CD4-positive, CD25-positive, alpha-beta regulatory T cell (primary cell): ENCODE results near the gene GNB2. TPM values are rescaled to one million over a fixed set of nuclear protein-coding genes. Genes with fewer than 3 reads are reported as not detected.
"Not testable (repeated sequence)": the region's sequence is repeated elsewhere in the genome, so short reads cannot be mapped to it uniquely, and the experiment has no call there.

Experiments
- ATAC-seq, 2 donors: fragments of 150-1000 bp; cut with Tn5 transposase; one replicate each; pipeline ENCODE4 v1.10.0; 2021; ENCODE audit warnings: low read depth in 2 of 2, moderate number of reproducible peaks in 2 of 2, moderate library complexity in 1 of 2
- DNase-seq, 3 donors: peaks; one replicate each; pipeline versions ENCODE4 v3.0.0 to v3.0.0-alpha.2; 2012 to 2022; ENCODE audit warnings: mixed read lengths in 1 of 3
- H3K27ac ChIP-seq: one replicate; pipeline ENCODE4 v1.7.0; 2013; ENCODE audit warnings: mild to moderate bottlenecking, low read length; ENCODE audit not compliant: insufficient read depth, poor library complexity, severe bottlenecking
- H3K27me3 ChIP-seq: one replicate; pipeline ENCODE4 v1.7.0; 2013; ENCODE audit warnings: low read length; ENCODE audit not compliant: control insufficient read depth, insufficient read depth
- H3K36me3 ChIP-seq: one replicate; pipeline ENCODE4 v1.7.0; 2013; ENCODE audit warnings: mild to moderate bottlenecking, low read length, moderate library complexity; ENCODE audit not compliant: control insufficient read depth, insufficient read depth
- H3K4me1 ChIP-seq: 2 replicates; pipeline ENCODE4 v1.7.0; 2013; ENCODE audit warnings: mild to moderate bottlenecking, low read length; ENCODE audit not compliant: insufficient read depth, control insufficient read depth, poor library complexity, severe bottlenecking
- H3K4me3 ChIP-seq: one replicate; pipeline ENCODE4 v1.7.0; 2013; ENCODE audit warnings: low read depth, mild to moderate bottlenecking, low read length, moderate library complexity
- H3K9me3 ChIP-seq, 2 experiments: 1 replicate in 1 of 2; 2 replicates in 1 of 2; pipeline ENCODE4 v1.7.0; 2013; ENCODE audit warnings: low read length in 2 of 2, mild to moderate bottlenecking in 1 of 2, moderate library complexity in 1 of 2; ENCODE audit not compliant: control insufficient read depth in 2 of 2
- H3K27ac Mint-ChIP-seq, 3 donors: one replicate each; pipeline ENCODE4 v1.8.0; 2020 to 2022; ENCODE audit warnings: mild to moderate bottlenecking in 3 of 3, mixed read lengths in 3 of 3, moderate library complexity in 2 of 3
- H3K27me3 Mint-ChIP-seq: one replicate; pipeline ENCODE4 v1.8.0; 2022; ENCODE audit warnings: mild to moderate bottlenecking, mixed read lengths
- H3K36me3 Mint-ChIP-seq: one replicate; pipeline ENCODE4 v1.8.0; 2020; ENCODE audit warnings: mixed read lengths
- H3K4me1 Mint-ChIP-seq, 4 donors: one replicate each; pipeline ENCODE4 v1.8.0; 2020 to 2022; ENCODE audit warnings: mixed read lengths in 4 of 4, mild to moderate bottlenecking in 1 of 4
- H3K4me3 Mint-ChIP-seq, 4 donors: one replicate each; pipeline ENCODE4 v1.8.0; 2020 to 2022; ENCODE audit warnings: mild to moderate bottlenecking in 4 of 4, mixed read lengths in 4 of 4, moderate library complexity in 3 of 4
- H3K9me3 Mint-ChIP-seq, 7 donors: one replicate each; pipeline ENCODE4 v1.8.0; 2020 to 2022; ENCODE audit warnings: mixed read lengths in 7 of 7, mild to moderate bottlenecking in 3 of 7, moderate library complexity in 2 of 7
- polyA plus RNA-seq, 4 donors: library from polyadenylated mRNA; unstranded; fragments of 300-500 nt; fragmentation: Illumina TruSeq; gene quantifications; one replicate each; pipeline ENCODE4 v1.2.3, GENCODE V29; 2021
- total RNA-seq: library from RNA; stranded (reverse); gene quantifications from one replicate; pipeline ENCODE4 v1.2.3, GENCODE V29; 2022

Gene GNB2
- total and polyA plus RNA-seq, 5 donors from 2014 or later: 47.2 to 160 (median 67.7) TPM

DNA sequence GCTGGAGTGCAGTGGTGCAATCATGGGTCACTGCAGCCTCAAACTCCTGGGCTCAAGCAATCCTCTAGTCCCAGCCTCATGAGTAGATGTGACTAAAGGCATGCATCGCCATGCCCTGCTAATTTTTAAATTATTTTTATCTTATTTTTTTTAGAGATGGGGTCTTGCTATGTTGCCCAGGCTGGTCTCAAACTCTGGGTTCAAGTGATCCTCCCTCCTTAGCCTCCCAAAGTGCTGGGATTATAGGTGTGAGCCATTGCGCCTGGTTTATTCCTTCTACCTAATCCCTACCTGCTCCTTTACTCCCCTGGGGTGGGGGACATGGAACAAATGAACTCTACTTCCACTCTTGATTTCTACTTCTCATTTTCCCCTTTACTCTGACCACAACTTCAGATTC lies 50.8 kb downstream of the GNB2 start:
- not testable (repeated sequence) for H3K27ac ChIP-seq, H3K27me3 ChIP-seq, H3K4me1 Mint-ChIP-seq, H3K4me1 ChIP-seq, H3K9me3 Mint-ChIP-seq, H3K36me3 Mint-ChIP-seq, H3K9me3 ChIP-seq, ATAC-seq, H3K27ac Mint-ChIP-seq, H3K4me3 ChIP-seq, DNase-seq, H3K36me3 ChIP-seq, H3K4me3 Mint-ChIP-seq
- peaks cover 53% of the 10 kb centered on the region for H3K27me3 Mint-ChIP-seq

DNA sequence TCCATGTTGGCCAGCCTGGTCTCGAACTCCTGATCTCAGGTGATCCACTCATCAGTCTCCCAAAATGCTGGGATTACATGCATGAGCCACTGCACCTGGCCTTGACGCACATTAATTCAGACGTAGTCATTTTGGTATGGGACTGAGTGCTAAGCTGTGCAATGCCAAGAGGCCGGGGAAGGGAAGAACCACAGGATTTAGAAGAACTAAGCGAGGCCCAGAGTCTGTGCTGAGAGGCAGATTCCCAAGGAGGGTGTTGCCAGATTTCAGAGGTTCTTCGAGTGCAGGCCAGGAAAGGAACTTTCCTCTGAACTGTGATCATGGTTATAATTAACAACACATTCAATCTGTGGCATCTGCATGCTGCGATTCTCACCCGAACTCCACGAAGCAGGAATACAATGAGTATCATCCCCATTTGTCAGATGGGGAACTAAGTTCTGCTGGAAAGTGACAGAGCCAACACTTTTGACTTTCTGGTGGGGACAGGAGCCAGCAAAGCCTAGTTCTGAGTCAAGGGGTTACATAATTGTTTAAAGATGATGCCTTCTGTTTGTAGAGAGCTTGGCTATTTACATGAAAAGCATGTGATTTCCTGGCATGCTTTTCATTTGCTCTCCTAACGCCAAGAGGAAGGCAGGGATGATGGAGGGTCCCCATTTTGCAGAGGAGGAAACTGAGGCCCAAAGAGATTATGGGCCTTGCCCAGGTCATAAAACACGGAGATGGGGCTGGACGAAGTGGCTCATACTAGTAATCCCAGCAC lies 53.6 kb downstream of the GNB2 start:
- Histone ChIP-seq H3K9me3 (no peaks in the 10 kb centered on the region), H3K4me3 (no peak overlapping the region), H3K4me1 (peaks cover 7% of the 10 kb centered on the region), H3K36me3 (no peaks in the 10 kb centered on the region), H3K27ac (no peak overlapping the region), H3K27me3 (peaks cover 2% of the 10 kb centered on the region)
- peaks cover 0 to 4% (median 2%) of the 10 kb centered on the region in 4 donors for H3K4me1 Mint-ChIP-seq
- H3K4me3 Mint-ChIP-seq: no peak overlapping the region
- H3K36me3 Mint-ChIP-seq: no peaks in the 10 kb centered on the region
- ATAC-seq (no peak), DNase-seq (no peak)
- peaks cover 35% of the 10 kb centered on the region for H3K27me3 Mint-ChIP-seq
- no peaks in the 10 kb centered on the region for H3K9me3 Mint-ChIP-seq
- H3K27ac Mint-ChIP-seq: peak overlapping the region in 2 of 3 donors; percentile 2 to 64

DNA sequence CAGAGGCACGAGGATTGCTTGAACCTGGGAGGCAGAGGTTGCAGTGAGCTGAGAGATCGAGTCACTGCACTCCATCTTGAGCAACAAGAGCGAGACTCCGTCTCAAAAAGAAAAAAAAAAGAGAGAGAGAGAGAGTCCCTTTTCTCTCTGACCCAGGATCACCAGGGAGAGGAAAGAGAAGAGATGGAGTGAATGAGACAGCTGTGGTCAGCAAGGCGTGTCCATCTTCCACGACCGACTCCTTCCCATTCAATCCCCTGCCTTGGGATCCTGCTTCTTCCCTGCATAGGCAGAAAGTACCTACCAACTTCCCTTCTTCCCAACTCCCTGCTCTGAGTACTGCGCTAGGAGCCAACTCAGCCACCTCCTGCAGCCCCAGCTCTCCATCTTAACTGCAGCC lies 54.7 kb downstream of the GNB2 start:
- Histone ChIP-seq H3K4me3 (no peak overlapping the region), H3K36me3 (no peaks in the 10 kb centered on the region)
- H3K27ac Mint-ChIP-seq: no peak overlapping the region

More for the DNA sequence above, 54.7 kb downstream of the GNB2 start:
- no peak overlapping the region for H3K27ac ChIP-seq
- H3K27me3 ChIP-seq: peaks cover 2% of the 10 kb centered on the region
- peaks cover 25% of the 10 kb centered on the region for H3K27me3 Mint-ChIP-seq
- no peaks in the 10 kb centered on the region for H3K9me3 ChIP-seq
- DNase-seq (no peak), ATAC-seq (no peak)
- peaks cover 7% of the 10 kb centered on the region for H3K4me1 ChIP-seq
- no peaks in the 10 kb centered on the region for H3K36me3 Mint-ChIP-seq
- no peaks in the 10 kb centered on the region for H3K9me3 Mint-ChIP-seq
- peaks cover 0 to 4% (median 2%) of the 10 kb centered on the region in 4 donors for H3K4me1 Mint-ChIP-seq
- H3K4me3 Mint-ChIP-seq: no peak overlapping the region

Other genes starting within 250 kb of the GNB2 start
- gene ZCWPW1, start 245.0 kb upstream of the GNB2 start, total RNA-seq: 4.0 TPM
- 1 to 10 TPM; 2.2 to 5.4 (median 4.0) TPM for gene ZCWPW1, start 245.0 kb upstream of the GNB2 start, polyA plus RNA-seq
- 73.1 TPM for gene MEPCE, start 243.9 kb upstream of the GNB2 start, total RNA-seq
- gene MEPCE, start 243.9 kb upstream of the GNB2 start, polyA plus RNA-seq: 10 to 100 TPM; 10.2 to 15.9 (median 13.5) TPM
- 52.8 TPM for gene PPP1R35, start 237.2 kb upstream of the GNB2 start, total RNA-seq
- 10 to 100 TPM; 42.3 to 72.2 (median 49.4) TPM for gene PPP1R35, start 237.2 kb upstream of the GNB2 start, polyA plus RNA-seq
- gene SPACDR, start 209.5 kb upstream of the GNB2 start, total RNA-seq: 3.7 TPM
- under 1 TPM in 2 of 4 donors, not detected in 2; 0.32 TPM for gene SPACDR, start 209.5 kb upstream of the GNB2 start, polyA plus RNA-seq
- 113 TPM for gene TSC22D4, start 194.5 kb upstream of the GNB2 start, total RNA-seq
- gene TSC22D4, start 194.5 kb upstream of the GNB2 start, polyA plus RNA-seq: 10 to 100 TPM; 22.2 to 35.8 (median 33.4) TPM
- gene NYAP1, start 189.8 kb upstream of the GNB2 start, total RNA-seq: 0.89 TPM
- gene NYAP1, start 189.8 kb upstream of the GNB2 start, polyA plus RNA-seq: not detected
- 40.8 TPM for gene AGFG2, start 134.5 kb upstream of the GNB2 start, total RNA-seq
- gene AGFG2, start 134.5 kb upstream of the GNB2 start, polyA plus RNA-seq: 10 to 100 TPM; 11.7 to 21.6 (median 16.0) TPM
- gene SAP25, start 99.8 kb upstream of the GNB2 start, total RNA-seq: 47.4 TPM
- under 1 TPM in 1 of 4 donors, not detected in 3; 0.47 TPM for gene SAP25, start 99.8 kb upstream of the GNB2 start, polyA plus RNA-seq
- gene LRCH4, start 87.6 kb upstream of the GNB2 start, total RNA-seq: 350 TPM
- gene LRCH4, start 87.6 kb upstream of the GNB2 start, polyA plus RNA-seq: 100 to 1,000 TPM; 115 to 136 (median 126) TPM
- not detected for gene FBXO24, start 87.4 kb upstream of the GNB2 start, total RNA-seq
- under 1 TPM in 3 of 4 donors, not detected in 1; 0.21 to 0.26 (median 0.22) TPM for gene FBXO24, start 87.4 kb upstream of the GNB2 start, polyA plus RNA-seq
- 2.8 TPM for gene PCOLCE, start 71.4 kb upstream of the GNB2 start, total RNA-seq
- 1 to 10 TPM in 1 of 4 donors, under 1 TPM in 2, not detected in 1; 0.23 to 1.5 (median 0.89) TPM for gene PCOLCE, start 71.4 kb upstream of the GNB2 start, polyA plus RNA-seq
- 13.9 TPM for gene MOSPD3, start 61.2 kb upstream of the GNB2 start, total RNA-seq
- 10 to 100 TPM; 13.8 to 22.9 (median 21.9) TPM for gene MOSPD3, start 61.2 kb upstream of the GNB2 start, polyA plus RNA-seq
- 8.0 TPM for gene TFR2, start 32.2 kb upstream of the GNB2 start, total RNA-seq
- gene TFR2, start 32.2 kb upstream of the GNB2 start, polyA plus RNA-seq: 1 to 10 TPM; 1.2 to 2.0 (median 1.5) TPM
- gene ACTL6B, start 17.3 kb upstream of the GNB2 start, total RNA-seq: not detected
- not detected for gene ACTL6B, start 17.3 kb upstream of the GNB2 start, polyA plus RNA-seq
- 82.4 TPM for gene GIGYF1, start 20.5 kb downstream of the GNB2 start, total RNA-seq
- gene GIGYF1, start 20.5 kb downstream of the GNB2 start, polyA plus RNA-seq: under 1 TPM; 0.71 to 0.89 (median 0.73) TPM
- gene POP7, start 32.4 kb downstream of the GNB2 start, total RNA-seq: 11.3 TPM
- gene POP7, start 32.4 kb downstream of the GNB2 start, polyA plus RNA-seq: 10 to 100 TPM; 57.2 to 63.0 (median 61.5) TPM
- not detected for gene EPO, start 46.7 kb downstream of the GNB2 start, total RNA-seq
- gene EPO, start 46.7 kb downstream of the GNB2 start, polyA plus RNA-seq: under 1 TPM in 1 of 4 donors, not detected in 3; 0.23 TPM
- not detected for gene ZAN, start 59.9 kb downstream of the GNB2 start, total RNA-seq
- not detected for gene ZAN, start 59.9 kb downstream of the GNB2 start, polyA plus RNA-seq
- gene EPHB4, start 153.8 kb downstream of the GNB2 start, total RNA-seq: 3.0 TPM
- gene EPHB4, start 153.8 kb downstream of the GNB2 start, polyA plus RNA-seq: not detected
- 42.7 TPM for gene SLC12A9, start 179.0 kb downstream of the GNB2 start, total RNA-seq
- 1 to 10 TPM; 5.7 to 8.6 (median 6.1) TPM for gene SLC12A9, start 179.0 kb downstream of the GNB2 start, polyA plus RNA-seq
- gene TRIP6, start 193.6 kb downstream of the GNB2 start, total RNA-seq: 8.4 TPM
- 1 to 10 TPM; 2.8 to 5.8 (median 3.5) TPM for gene TRIP6, start 193.6 kb downstream of the GNB2 start, polyA plus RNA-seq
- gene SRRT, start 201.4 kb downstream of the GNB2 start, total RNA-seq: 234 TPM
- gene SRRT, start 201.4 kb downstream of the GNB2 start, polyA plus RNA-seq: 10 to 100 TPM; 31.9 to 40.7 (median 36.7) TPM
- gene UFSP1, start 216.0 kb downstream of the GNB2 start, total RNA-seq: 0.94 TPM
- 1 to 10 TPM in 3 of 4 donors, under 1 TPM in 1; 0.39 to 4.8 (median 1.9) TPM for gene UFSP1, start 216.0 kb downstream of the GNB2 start, polyA plus RNA-seq
- gene ACHE, start 222.1 kb downstream of the GNB2 start, total RNA-seq: 0.20 TPM
- not detected for gene ACHE, start 222.1 kb downstream of the GNB2 start, polyA plus RNA-seq